T-cell (primary cell): ENCODE measurements around the gene RYR1. TPM values are rescaled to one million over a fixed set of nuclear protein-coding genes. Genes with fewer than 3 reads are reported as not detected.

ENCODE experiments used
- ATAC-seq, 4 experiments: fragments of 200-7000 bp in 3 of 4; fragments of 150-1000 bp in 1 of 4; cut with Tn5 transposase; replicated peaks in 1 of 4; 1 replicate in 3 of 4; 2 replicates in 1 of 4; pipeline ENCODE4 v1.10.0; 2021; ENCODE audit warnings: moderate library complexity in 3 of 4, mild to moderate bottlenecking in 2 of 4, moderate number of reproducible peaks in 1 of 4
- CTCF ChIA-PET, 2 donors: fragments of 300-600 bp; sonication (Branson Sonifier 250); formaldehyde crosslinking; loops; one replicate each; lab custom pipeline; 2022; ENCODE audit warnings: antibody characterized with exemption in 2 of 2; lab: Charles Lee
- POLR2A ChIA-PET, 2 donors: fragments of 300-600 bp; sonication (Branson Sonifier 250); formaldehyde crosslinking; loops; one replicate each; lab custom pipeline; 2022; ENCODE audit warnings: antibody characterized with exemption in 2 of 2; lab: Charles Lee
- DNase-seq, 35 experiments: peaks; one replicate each; pipeline versions ENCODE4 v3.0.0 to v3.0.0-alpha.2; 2013 to 2023
- H3K27ac ChIP-seq: one replicate; pipeline ENCODE4 v1.5.1; 2013; ENCODE audit warnings: low read length
- H3K27me3 ChIP-seq, 2 experiments: replicated peaks in 1 of 2; 1 replicate in 1 of 2; 2 replicates in 1 of 2; pipeline versions ENCODE4 v1.6.1 to v1.7.0; 2013; ENCODE audit warnings: low read length in 1 of 2, mixed read lengths in 1 of 2; ENCODE audit not compliant: control insufficient read depth in 2 of 2, insufficient read depth in 2 of 2; ENCODE audit errors: extremely low read depth in 1 of 2
- H3K36me3 ChIP-seq, 2 donors: 1 replicate in 1 of 2; 2 replicates in 1 of 2; pipeline versions ENCODE4 v1.6.1 to v1.7.0; 2013; ENCODE audit warnings: low read length in 1 of 2; ENCODE audit not compliant: control insufficient read depth in 2 of 2, insufficient read depth in 1 of 2; ENCODE audit errors: extremely low read depth in 1 of 2
- H3K4me1 ChIP-seq, 2 experiments: 1 replicate in 1 of 2; 2 replicates in 1 of 2; pipeline versions ENCODE4 v1.6.1 to v1.7.0; 2013; ENCODE audit warnings: low read length in 2 of 2, mixed read lengths in 1 of 2; ENCODE audit not compliant: insufficient read depth in 2 of 2, control insufficient read depth in 1 of 2; ENCODE audit errors: extremely low read depth in 1 of 2
- H3K4me3 ChIP-seq, 2 donors: 1 replicate in 1 of 2; 2 replicates in 1 of 2; pipeline versions ENCODE4 v1.5.1 to v1.7.0; 2013; ENCODE audit warnings: mild to moderate bottlenecking in 2 of 2, low read length in 1 of 2, moderate library complexity in 1 of 2; ENCODE audit not compliant: control insufficient read depth in 1 of 2; ENCODE audit errors: extremely low read depth in 1 of 2
- H3K9me3 ChIP-seq: 2 replicates; pipeline ENCODE4 v1.7.0; 2013
- H3K27ac Mint-ChIP-seq, 2 donors: one replicate each; pipeline ENCODE4 v1.8.0; 2020 to 2021; ENCODE audit warnings: mild to moderate bottlenecking in 2 of 2, mixed read lengths in 2 of 2
- H3K27me3 Mint-ChIP-seq, 2 donors: one replicate each; pipeline ENCODE4 v1.8.0; 2021 to 2022; ENCODE audit warnings: mixed read lengths in 2 of 2
- H3K36me3 Mint-ChIP-seq: one replicate; pipeline ENCODE4 v1.8.0; 2021; ENCODE audit warnings: mixed read lengths
- H3K4me1 Mint-ChIP-seq, 3 donors: one replicate each; pipeline ENCODE4 v1.8.0; 2020 to 2022; ENCODE audit warnings: mixed read lengths in 3 of 3, mild to moderate bottlenecking in 1 of 3
- H3K4me3 Mint-ChIP-seq, 3 donors: one replicate each; pipeline ENCODE4 v1.8.0; 2020 to 2022; ENCODE audit warnings: mild to moderate bottlenecking in 3 of 3, mixed read lengths in 3 of 3, moderate library complexity in 3 of 3
- H3K9me3 Mint-ChIP-seq, 3 donors: one replicate each; pipeline ENCODE4 v1.8.0; 2020 to 2022; ENCODE audit warnings: mixed read lengths in 3 of 3
- WGBS: methylation state at CpG from one replicate; pipeline ENCODE4 v1.1.5; 2013; ENCODE audit warnings: missing lambda C conversion rate; ENCODE audit not compliant: insufficient coverage; 5-methylcytosine and 5-hydroxymethylcytosine counted together
- total RNA-seq, 35 experiments: library from RNA in 6 of 35; stranded (reverse) in 6 of 35; fragments of 120-200 nt in 1 of 35; gene quantifications; one replicate each; pipeline versions ENCODE4 v1.2.1 to v1.2.4 and lab custom pipeline; 2013 to 2026

Gene RYR1
- total RNA-seq, 5 donors from 2014 or later (not counting 1 experiment from before 2014, with no cell fraction given) = 1.1 to 3.8 (median 2.9) TPM

DNA sequence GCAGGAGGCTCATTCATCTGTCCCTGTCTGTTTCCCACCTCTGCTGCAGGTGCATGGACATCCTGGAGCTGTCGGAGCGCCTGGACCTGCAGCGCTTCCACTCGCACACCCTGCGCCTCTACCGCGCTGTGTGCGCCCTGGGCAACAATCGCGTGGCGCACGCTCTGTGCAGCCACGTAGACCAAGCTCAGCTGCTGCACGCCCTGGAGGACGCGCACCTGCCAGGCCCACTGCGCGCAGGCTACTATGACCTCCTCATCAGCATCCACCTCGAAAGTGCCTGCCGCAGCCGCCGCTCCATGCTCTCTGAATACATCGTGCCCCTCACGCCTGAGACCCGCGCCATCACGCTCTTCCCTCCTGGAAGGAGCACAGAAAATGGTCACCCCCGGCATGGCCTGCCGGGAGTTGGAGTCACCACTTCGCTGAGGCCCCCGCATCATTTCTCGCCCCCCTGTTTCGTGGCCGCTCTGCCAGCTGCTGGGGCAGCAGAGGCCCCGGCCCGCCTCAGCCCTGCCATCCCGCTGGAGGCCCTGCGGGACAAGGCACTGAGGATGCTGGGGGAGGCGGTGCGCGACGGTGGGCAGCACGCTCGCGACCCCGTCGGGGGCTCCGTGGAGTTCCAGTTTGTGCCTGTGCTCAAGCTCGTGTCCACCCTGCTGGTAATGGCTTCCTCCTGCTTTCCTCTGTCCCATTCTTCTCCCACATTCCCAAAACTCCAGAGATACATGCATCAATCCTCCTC, 52.2 kb downstream of the RYR1 start:
- Mint-ChIP-seq H3K4me1 (no peaks in the 10 kb centered on the region), H3K36me3 (peaks cover 2% of the 10 kb centered on the region), H3K27me3 (peaks cover 29 to 30% of the 10 kb centered on the region in 2 donors), H3K9me3 (peaks cover 4 to 13% (median 5%) of the 10 kb centered on the region in 3 donors), H3K4me3 (no peak overlapping the region), H3K27ac (no peak overlapping the region)
- peaks cover 0 to 37% of the 10 kb centered on the region in 2 experiments for H3K27me3 ChIP-seq
- POLR2A ChIA-PET = no interaction called here
- no peak overlapping the region for H3K4me3 ChIP-seq
- DNase-seq (no peak), ATAC-seq (no peak)
- H3K4me1 ChIP-seq = no peaks in the 10 kb centered on the region
- H3K9me3 ChIP-seq = no peaks in the 10 kb centered on the region
- 94% methylated on average over 49 of the region's 49 CpGs for WGBS
- H3K27ac ChIP-seq = no peak overlapping the region
- CTCF ChIA-PET = no interaction called here
- no peaks in the 10 kb centered on the region for H3K36me3 ChIP-seq

- CTCF ChIA-PET = no interaction called here
- no peaks in the 10 kb centered on the region for H3K4me1 ChIP-seq
These were observed 53.3 kb downstream of the RYR1 start for GRCh38 chr19:38486731-38487336.

GRCh38 chr19:38488096-38488495, 54.6 kb downstream of the RYR1 start:
- Histone ChIP-seq H3K27ac (no peak overlapping the region), H3K9me3 (no peaks in the 10 kb centered on the region), H3K4me1 (no peaks in the 10 kb centered on the region), H3K27me3 (peaks cover 0 to 34% of the 10 kb centered on the region in 2 experiments), H3K4me3 (no peak overlapping the region), H3K36me3 (no peaks in the 10 kb centered on the region)
- DNase-seq (no peak), ATAC-seq (no peak)
- WGBS = 77% methylated on average over 3 of the region's 3 CpGs
- ChIA-PET CTCF (no interaction called here), POLR2A (no interaction called here)
- Mint-ChIP-seq H3K27ac (no peak overlapping the region), H3K4me1 (peaks cover 0 to 5% (median 2%) of the 10 kb centered on the region in 3 donors), H3K9me3 (peaks cover 7 to 17% (median 8%) of the 10 kb centered on the region in 3 donors), H3K36me3 (peaks cover 4% of the 10 kb centered on the region), H3K4me3 (no peak overlapping the region), H3K27me3 (peaks cover 35 to 36% of the 10 kb centered on the region in 2 donors)

More at GRCh38 chr19:38486731-38487336, 53.3 kb downstream of the RYR1 start:
- Mint-ChIP-seq H3K36me3 (peaks cover 4% of the 10 kb centered on the region), H3K9me3 (peaks cover 7 to 17% (median 8%) of the 10 kb centered on the region in 3 donors), H3K27ac (no peak overlapping the region), H3K4me1 (no peaks in the 10 kb centered on the region), H3K4me3 (no peak overlapping the region), H3K27me3 (peaks cover 29 to 34% of the 10 kb centered on the region in 2 donors)
- no peak overlapping the region for H3K4me3 ChIP-seq
- H3K27ac ChIP-seq = no peak overlapping the region
- POLR2A ChIA-PET = no interaction called here
- ATAC-seq = no peak
- DNase-seq = no peak
- 97% methylated on average over 5 of the region's 6 CpGs for WGBS
- H3K27me3 ChIP-seq = peaks cover 0 to 41% of the 10 kb centered on the region in 2 experiments
- H3K36me3 ChIP-seq = no peaks in the 10 kb centered on the region
- H3K9me3 ChIP-seq = no peaks in the 10 kb centered on the region

DNA sequence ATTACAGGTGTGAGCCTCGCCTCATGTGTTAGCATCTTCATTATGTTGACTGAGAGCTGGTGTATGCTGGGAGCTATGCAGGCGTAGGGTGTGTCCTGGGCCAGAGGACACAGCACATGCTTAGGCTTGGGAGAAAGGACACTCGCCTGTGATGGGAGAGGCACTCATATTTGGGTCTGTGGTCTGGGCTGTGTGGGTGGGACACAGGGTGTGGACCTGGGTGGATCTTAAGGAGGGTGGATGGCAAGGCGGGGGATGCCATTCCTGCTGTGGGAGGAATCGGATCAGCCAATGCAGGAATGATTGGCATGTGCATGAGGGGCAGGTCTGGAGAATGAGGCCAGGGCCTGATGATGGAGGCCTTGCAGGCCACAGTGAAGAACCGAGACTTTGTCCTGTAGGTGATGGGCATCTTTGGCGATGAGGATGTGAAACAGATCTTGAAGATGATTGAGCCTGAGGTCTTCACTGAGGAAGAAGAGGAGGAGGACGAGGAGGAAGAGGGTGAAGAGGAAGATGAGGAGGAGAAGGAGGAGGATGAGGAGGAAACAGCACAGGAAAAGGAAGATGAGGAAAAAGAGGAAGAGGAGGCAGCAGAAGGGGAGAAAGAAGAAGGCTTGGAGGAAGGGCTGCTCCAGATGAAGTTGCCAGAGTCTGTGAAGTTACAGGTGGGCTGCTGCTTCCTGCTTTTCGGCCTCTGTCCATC, 55.4 kb downstream of the RYR1 start:
- Histone ChIP-seq H3K27me3 (peaks cover 0 to 26% of the 10 kb centered on the region in 2 experiments), H3K27ac (no peak overlapping the region), H3K4me1 (no peaks in the 10 kb centered on the region), H3K9me3 (no peaks in the 10 kb centered on the region), H3K4me3 (no peak overlapping the region), H3K36me3 (no peaks in the 10 kb centered on the region)
- Mint-ChIP-seq H3K27me3 (peaks cover 35 to 36% of the 10 kb centered on the region in 2 donors), H3K4me1 (peaks cover 0 to 5% (median 2%) of the 10 kb centered on the region in 3 donors), H3K4me3 (no peak overlapping the region), H3K36me3 (peaks cover 4% of the 10 kb centered on the region), H3K9me3 (peaks cover 7 to 17% (median 8%) of the 10 kb centered on the region in 3 donors), H3K27ac (no peak overlapping the region)
- DNase-seq (no peak), ATAC-seq (no peak)
- CTCF ChIA-PET = no interaction called here
- 80% methylated on average over 9 of the region's 9 CpGs for WGBS
- POLR2A ChIA-PET = no interaction called here

DNA sequence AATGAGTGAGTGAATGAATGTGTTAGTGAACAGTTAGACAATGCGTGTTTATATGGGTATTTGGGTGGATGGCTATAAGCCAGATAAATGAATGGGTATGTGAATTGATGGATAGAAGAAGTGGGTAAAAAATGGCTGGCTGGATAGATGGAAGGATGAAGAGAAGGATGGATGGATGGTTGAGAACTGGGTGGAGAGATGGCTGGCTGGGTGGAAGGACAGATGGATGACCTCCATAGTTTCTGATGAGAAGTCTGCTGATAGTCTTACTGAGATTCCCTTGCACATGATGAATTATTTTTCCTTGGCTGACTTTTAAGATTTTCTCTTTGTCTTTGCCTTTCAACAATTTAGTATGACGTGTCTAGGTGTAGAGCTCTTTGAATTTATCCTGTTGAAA, 57.4 kb downstream of the RYR1 start:
- Mint-ChIP-seq H3K27me3 (peaks cover 35 to 36% of the 10 kb centered on the region in 2 donors), H3K27ac (no peak overlapping the region), H3K9me3 (peaks cover 7 to 17% (median 8%) of the 10 kb centered on the region in 3 donors), H3K4me3 (no peak overlapping the region), H3K36me3 (peaks cover 4% of the 10 kb centered on the region), H3K4me1 (peaks cover 0 to 5% (median 2%) of the 10 kb centered on the region in 3 donors)
- no peaks in the 10 kb centered on the region for H3K36me3 ChIP-seq
- DNase-seq (no peak), ATAC-seq (no peak)
- no peak overlapping the region for H3K27ac ChIP-seq
- H3K27me3 ChIP-seq = peaks cover 0 to 20% of the 10 kb centered on the region in 2 experiments
- 100% methylated on average over 1 of the region's 2 CpGs for WGBS
- no peaks in the 10 kb centered on the region for H3K9me3 ChIP-seq
- ChIA-PET POLR2A (no interaction called here), CTCF (no interaction called here)
- H3K4me3 ChIP-seq = no peak overlapping the region
- H3K4me1 ChIP-seq = no peaks in the 10 kb centered on the region

DNA sequence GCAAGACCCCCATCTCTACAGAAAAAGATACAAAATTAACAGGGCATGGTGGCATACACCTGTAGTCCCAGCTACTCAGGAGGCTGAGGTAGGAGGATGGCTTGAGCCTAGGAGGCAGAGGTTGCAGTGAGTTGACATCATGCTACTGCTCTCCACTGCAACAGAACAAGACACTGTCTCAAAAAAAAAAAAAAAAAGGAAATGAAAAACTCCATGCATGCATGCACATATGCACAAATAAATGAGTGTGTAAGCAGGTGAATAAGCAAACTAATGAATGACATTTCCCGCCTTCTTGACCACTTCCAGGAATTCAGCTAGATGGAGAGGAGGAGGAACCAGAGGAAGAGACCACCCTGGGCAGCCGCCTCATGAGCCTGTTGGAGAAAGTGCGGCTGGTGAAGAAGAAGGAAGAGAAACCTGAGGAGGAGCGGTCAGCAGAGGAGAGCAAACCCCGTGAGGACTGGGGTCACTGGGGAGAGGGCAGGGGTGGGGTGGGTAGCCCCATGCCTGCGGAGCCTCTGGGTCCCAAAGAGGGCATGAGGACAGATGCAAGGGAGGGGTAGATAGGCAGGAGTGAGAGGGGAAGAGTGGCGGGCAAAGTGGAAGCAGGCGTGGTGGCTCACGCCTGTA, 58.8 kb downstream of the RYR1 start:
- no peak overlapping the region for H3K27ac ChIP-seq
- ChIA-PET CTCF (interaction anchor here in 1 of 2 donors (0.7 kb wide), 1 partner anchor 87 kb away, joined by 4 read pairs; no protein-coding TSS in a partner anchor), POLR2A (no interaction called here)
- peaks cover 0 to 5% (median 2%) of the 10 kb centered on the region in 3 donors for H3K4me1 Mint-ChIP-seq
- no peak overlapping the region for H3K4me3 ChIP-seq
- DNase-seq (no peak), ATAC-seq (no peak)
- peaks cover 0 to 23% of the 10 kb centered on the region in 2 experiments for H3K27me3 ChIP-seq
- no peak overlapping the region for H3K27ac Mint-ChIP-seq
- H3K9me3 Mint-ChIP-seq = peaks cover 7 to 10% (median 8%) of the 10 kb centered on the region in 3 donors
- H3K36me3 ChIP-seq = no peaks in the 10 kb centered on the region
- peaks cover 4% of the 10 kb centered on the region for H3K36me3 Mint-ChIP-seq
- H3K4me3 Mint-ChIP-seq = no peak overlapping the region
- H3K27me3 Mint-ChIP-seq = peaks cover 28 to 29% of the 10 kb centered on the region in 2 donors
- no peaks in the 10 kb centered on the region for H3K9me3 ChIP-seq
- no peaks in the 10 kb centered on the region for H3K4me1 ChIP-seq
- WGBS = 70% methylated on average over 6 of the region's 9 CpGs
